ENCODE data around the gene C17orf100. TPM values are rescaled to one million over a fixed set of nuclear protein-coding genes. Genes with fewer than 3 reads are reported as not detected.

The C17orf100 gene
- total and polyA plus RNA-seq, 2 of the 13 experiments (the other 11 are each of a cell fraction or from before 2014, with no cell fraction given), result 3.6 to 8.7 TPM

GRCh38 chr17:6651354-6651918 is at the start of gene C17orf100, which contains the start of gene MED31 (continued):
- TF ChIP-seq AFF4 (CRISPR knock-in tag; IDR thresholded peaks at IDR 0.05) (no peak), ASH2L (IDR thresholded peaks at IDR 0.05; ENCODE audit: insufficient read length, low read depth, low read length) (peak; percentile 60), HNRNPH1 (optimal IDR thresholded peaks at IDR 0.05; ENCODE audit: low read depth, low read length) (no peak), CBX1 (IDR thresholded peaks at IDR 0.05; ENCODE audit: low read depth) (peak; percentile 19), CENPBD1 (CRISPR knock-in tag; IDR thresholded peaks at IDR 0.05; ENCODE audit: borderline replicate concordance, low read depth) (0 out of 2 replicates have a peak, but pooled peaks have one; percentile 67), KDM3A (CRISPR knock-in tag; IDR thresholded peaks at IDR 0.05; ENCODE audit: low read depth) (no peak), SMAD3 (CRISPR knock-in tag; IDR thresholded peaks at IDR 0.05) (no peak), ZFP37 (CRISPR knock-in tag; IDR thresholded peaks at IDR 0.05; ENCODE audit: borderline replicate concordance) (0 out of 2 replicates have a peak, but pooled peaks have one; percentile 59), MIER2 (CRISPR knock-in tag; IDR thresholded peaks at IDR 0.05) (no peak), ZKSCAN5 (CRISPR knock-in tag; IDR thresholded peaks at IDR 0.05) (no peak), EHMT2 (IDR thresholded peaks at IDR 0.05; ENCODE audit: borderline replicate concordance, low read depth, low read length) (no peak), ETV5 (CRISPR knock-in tag; IDR thresholded peaks at IDR 0.05; ENCODE audit: borderline replicate concordance) (peak; percentile 9; the same call in 1 of the 2 replicates), ZFP62 (CRISPR knock-in tag; IDR thresholded peaks at IDR 0.05) (no peak), MEIS2 (CRISPR knock-in tag; IDR thresholded peaks at IDR 0.05) (no peak; the same call in 1 of the 2 replicates), GATA4 (IDR thresholded peaks at IDR 0.05; ENCODE audit: borderline replicate concordance, low read depth) (peak; percentile 69; the same call in 1 of the 2 replicates), ZNF3 (CRISPR knock-in tag; IDR thresholded peaks at IDR 0.05) (no peak), FOXJ3 (CRISPR knock-in tag; IDR thresholded peaks at IDR 0.05; ENCODE audit: borderline replicate concordance) (no peak), POGZ (CRISPR knock-in tag; IDR thresholded peaks at IDR 0.05) (0 out of 2 replicates have a peak, but pooled peaks have one; percentile 11), NFIB (CRISPR knock-in tag; IDR thresholded peaks at IDR 0.05; ENCODE audit: borderline replicate concordance) (no peak)
- TF ChIP-seq, protein P1, sequence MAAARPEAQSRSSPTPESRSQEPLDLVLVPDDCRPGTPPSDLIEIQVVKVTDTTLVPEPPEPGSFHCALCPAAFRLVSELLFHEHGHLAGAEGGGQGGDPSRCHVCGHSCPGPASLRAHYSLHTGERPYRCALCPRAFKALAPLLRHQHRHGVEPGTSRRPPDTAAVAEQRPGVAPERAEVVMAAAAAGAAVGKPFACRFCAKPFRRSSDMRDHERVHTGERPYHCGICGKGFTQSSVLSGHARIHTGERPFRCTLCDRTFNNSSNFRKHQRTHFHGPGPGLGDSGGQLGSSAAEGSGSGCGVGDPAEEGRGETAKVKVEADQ (CRISPR knock-in tag; IDR thresholded peaks at IDR 0.05; ENCODE audit: borderline replicate concordance), result no peak
- TF ChIP-seq, protein P2, sequence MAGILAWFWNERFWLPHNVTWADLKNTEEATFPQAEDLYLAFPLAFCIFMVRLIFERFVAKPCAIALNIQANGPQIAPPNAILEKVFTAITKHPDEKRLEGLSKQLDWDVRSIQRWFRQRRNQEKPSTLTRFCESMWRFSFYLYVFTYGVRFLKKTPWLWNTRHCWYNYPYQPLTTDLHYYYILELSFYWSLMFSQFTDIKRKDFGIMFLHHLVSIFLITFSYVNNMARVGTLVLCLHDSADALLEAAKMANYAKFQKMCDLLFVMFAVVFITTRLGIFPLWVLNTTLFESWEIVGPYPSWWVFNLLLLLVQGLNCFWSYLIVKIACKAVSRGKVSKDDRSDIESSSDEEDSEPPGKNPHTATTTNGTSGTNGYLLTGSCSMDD (CRISPR knock-in tag; IDR thresholded peaks at IDR 0.05), result no peak
- TF ChIP-seq, protein P3, sequence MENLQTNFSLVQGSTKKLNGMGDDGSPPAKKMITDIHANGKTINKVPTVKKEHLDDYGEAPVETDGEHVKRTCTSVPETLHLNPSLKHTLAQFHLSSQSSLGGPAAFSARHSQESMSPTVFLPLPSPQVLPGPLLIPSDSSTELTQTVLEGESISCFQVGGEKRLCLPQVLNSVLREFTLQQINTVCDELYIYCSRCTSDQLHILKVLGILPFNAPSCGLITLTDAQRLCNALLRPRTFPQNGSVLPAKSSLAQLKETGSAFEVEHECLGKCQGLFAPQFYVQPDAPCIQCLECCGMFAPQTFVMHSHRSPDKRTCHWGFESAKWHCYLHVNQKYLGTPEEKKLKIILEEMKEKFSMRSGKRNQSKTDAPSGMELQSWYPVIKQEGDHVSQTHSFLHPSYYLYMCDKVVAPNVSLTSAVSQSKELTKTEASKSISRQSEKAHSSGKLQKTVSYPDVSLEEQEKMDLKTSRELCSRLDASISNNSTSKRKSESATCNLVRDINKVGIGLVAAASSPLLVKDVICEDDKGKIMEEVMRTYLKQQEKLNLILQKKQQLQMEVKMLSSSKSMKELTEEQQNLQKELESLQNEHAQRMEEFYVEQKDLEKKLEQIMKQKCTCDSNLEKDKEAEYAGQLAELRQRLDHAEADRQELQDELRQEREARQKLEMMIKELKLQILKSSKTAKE (CRISPR knock-in tag; IDR thresholded peaks at IDR 0.05; ENCODE audit: borderline replicate concordance), result no peak
